NCI-H1105 (cell line): ENCODE measurements around the gene SF3B1.

ENCODE experiments used
- DNase-seq: peaks from one replicate; lab custom pipeline; 2025; lab: John Stamatoyannopoulos, UW

Gene SF3B1

DNA sequence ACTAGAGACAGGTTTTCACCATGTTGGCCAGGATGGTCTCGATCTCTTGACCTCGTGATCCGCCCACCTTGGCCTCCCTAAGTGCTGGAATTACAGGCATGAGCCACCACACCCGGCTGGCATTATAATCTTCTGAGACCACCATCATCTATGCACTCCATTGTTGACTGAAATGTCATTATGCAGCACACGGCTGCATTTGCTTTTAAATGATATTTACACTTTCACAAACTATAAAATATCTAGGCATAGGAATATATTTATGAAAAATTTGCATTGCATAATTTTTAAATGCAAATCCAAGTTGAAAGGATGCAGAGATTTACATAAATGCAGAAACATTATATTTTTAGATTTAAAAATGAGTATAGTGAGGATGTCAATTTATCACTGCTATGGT is 94.2 kb downstream of the SF3B1 start:
- DNase-seq, result no peak
